ENCODE measurements around the gene TKFC. TPM values are rescaled to one million over a fixed set of nuclear protein-coding genes. Genes with fewer than 3 reads are reported as not detected.

TKFC gene
- total RNA-seq, 1 experiment from 2014 or later, result 36.1 TPM

DNA sequence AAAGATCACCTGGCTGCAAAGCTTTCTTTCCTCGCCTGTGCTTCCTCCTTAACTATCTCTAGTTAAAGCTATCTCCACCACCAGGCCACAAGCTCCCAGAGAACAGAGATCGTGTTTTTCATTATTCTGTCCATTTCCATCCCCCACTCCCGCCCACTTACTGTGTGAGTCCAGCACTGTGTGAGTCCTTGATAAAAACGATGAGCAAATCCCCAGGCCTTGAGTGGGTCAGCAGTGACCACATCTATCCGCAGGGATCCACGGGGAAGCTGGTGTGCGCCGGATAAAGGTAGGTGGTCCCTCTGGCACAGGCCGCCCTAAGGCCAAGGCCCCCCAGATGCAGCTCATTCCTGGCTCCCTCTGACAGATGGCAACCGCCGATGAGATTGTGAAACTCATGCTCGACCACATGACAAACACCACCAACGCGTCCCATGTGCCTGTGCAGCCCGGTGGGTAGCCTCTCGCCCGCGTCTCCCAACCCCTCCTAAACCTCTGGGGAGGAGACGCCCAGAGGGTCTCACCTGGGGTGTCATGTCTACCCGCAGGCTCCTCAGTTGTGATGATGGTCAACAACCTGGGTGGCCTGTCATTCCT is 9.3 kb downstream of the TKFC start:
- no peak for DNase-seq (ENCODE audit: low spot score)

DNA sequence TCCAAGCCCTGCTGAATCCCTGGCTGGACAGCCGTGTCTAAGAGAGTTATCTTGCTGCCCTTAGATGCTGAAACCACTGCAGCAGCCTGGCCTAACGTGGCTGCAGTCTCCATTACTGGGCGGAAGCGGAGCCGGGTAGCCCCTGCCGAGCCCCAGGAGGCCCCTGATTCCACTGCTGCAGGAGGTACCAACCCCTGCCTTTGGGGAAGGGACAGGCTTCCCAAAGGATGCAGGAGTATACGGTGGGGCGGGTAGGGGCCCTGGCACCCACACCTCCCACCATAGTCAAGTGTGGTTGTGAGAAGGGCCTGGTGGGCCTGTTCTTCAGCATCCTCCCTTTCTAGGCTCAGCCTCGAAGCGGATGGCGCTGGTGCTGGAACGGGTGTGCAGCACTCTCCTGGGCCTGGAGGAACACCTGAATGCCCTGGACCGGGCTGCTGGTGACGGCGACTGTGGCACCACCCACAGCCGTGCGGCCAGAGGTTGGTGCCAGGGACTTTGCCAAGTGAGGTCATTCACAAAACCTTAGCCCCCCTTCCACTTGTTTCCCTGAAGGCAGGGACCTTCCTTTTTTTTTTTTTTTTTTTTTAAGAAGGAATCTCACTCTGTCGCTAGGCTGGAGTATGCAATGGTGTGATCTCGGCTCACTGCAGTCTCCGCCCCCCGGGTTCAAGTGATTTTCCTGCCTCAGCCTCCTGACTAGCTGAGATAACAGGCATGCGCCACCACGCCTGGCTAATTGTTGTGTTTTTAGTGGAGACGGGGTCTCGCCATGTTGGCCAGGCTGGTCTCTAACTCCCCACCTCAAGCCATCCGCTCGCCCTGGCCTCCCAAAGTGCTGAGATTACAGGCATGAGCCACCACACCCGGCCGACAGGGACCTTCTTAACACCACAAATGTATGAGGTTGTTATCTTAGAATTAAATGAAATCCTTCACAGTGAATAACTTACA is 11.0 kb downstream of the TKFC start:
- in situ Hi-C loops (cut with HindIII; ENCODE audit: low sequenced_read_pairs), result no loop called here
- DNase-seq (ENCODE audit: low spot score), result no peak

More for the DNA sequence above, 9.3 kb downstream of the TKFC start:
- in situ Hi-C loops (cut with HindIII; ENCODE audit: low sequenced_read_pairs), result no loop called here

DNA sequence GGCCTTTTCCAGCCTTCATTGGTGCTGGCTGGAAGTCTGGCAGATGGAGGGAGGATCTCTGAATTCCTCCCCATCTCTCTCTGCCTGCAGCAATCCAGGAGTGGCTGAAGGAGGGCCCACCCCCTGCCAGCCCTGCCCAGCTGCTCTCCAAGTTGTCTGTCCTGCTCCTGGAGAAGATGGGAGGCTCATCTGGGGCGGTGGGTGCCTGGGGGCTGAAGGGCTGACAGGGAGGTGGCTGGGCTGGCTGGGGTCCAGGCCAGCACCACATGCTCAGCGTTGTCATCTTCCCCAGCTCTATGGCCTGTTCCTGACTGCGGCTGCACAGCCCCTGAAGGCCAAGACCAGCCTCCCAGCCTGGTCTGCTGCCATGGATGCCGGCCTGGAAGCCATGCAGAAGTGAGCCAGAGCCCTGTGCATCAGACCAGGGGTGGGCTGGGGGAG is 12.2 kb downstream of the TKFC start:
- in situ Hi-C loops (cut with HindIII; ENCODE audit: low sequenced_read_pairs), result no loop called here
- DNase-seq (ENCODE audit: low spot score), result peak; percentile 10

DNA sequence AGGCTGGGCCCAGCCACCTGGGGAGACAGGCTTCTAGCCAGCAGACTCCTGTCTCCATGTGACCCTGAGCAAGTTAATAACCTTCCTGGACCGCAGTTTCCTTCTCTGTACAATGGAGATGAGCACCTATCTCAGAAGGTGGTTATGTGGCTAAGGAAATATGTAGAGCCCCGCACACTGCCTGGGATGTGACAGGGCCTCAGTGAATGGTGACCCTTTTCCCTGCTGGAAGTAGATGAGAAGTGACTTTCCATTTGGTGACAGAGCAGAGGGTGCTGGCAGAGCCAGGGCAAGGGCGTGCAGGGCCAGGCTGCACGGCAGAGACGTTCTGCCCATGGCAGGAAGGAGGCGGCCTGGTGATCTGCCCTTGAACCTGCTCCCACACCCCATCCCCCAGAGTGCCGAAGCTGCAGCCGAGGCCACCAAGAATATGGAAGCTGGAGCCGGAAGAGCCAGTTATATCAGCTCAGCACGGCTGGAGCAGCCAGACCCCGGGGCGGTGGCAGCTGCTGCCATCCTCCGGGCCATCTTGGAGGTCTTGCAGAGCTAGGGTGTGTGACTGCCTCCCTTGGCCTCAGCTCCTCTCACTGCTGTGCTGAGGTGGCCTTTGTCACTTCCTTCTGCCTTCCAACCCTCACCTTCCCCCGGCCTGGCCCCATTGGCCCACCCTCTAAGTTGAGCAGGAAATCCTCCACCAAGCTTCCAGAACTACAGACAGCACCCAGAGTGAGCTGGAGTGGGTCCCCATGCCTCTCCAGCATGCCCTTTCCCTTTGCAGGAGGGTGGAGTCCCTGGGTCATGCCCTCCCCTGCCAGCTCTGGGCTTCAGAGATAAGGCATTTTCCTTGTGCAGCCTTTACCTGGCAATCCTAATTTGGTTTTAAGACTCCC is 13.2 kb downstream of the TKFC start:
- no peak for DNase-seq (ENCODE audit: low spot score)
- in situ Hi-C loops (cut with HindIII; ENCODE audit: low sequenced_read_pairs), result no loop called here

DNA sequence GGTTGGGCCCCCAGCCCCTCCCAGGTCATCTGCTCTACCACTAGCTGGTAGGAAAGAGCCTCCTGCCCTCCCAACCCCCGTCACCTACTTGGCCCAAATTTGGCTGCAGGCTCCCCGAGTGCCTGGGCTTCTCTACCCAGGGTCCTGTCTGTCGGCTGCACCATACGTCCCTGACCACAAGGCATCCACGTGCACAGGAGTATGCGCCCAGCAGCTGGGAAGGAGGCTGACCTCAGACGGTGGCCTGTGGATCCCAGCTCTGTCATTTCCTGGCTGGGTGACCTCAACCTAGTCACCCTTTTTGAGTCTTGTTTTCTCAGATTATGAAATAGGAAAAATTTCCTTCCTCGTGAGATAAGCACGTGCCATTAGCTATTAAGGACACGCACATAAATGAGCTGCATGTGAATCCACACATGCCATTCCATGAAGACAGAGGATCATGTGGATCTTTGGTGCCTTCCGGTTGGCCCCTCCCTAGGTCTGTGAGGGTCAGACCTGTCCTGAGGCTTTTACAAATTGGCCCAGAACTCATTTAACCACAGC is 15.0 kb downstream of the TKFC start:
- DNase-seq (ENCODE audit: low spot score), result no peak
- in situ Hi-C loops (cut with HindIII; ENCODE audit: low sequenced_read_pairs), result no loop called here

DNA sequence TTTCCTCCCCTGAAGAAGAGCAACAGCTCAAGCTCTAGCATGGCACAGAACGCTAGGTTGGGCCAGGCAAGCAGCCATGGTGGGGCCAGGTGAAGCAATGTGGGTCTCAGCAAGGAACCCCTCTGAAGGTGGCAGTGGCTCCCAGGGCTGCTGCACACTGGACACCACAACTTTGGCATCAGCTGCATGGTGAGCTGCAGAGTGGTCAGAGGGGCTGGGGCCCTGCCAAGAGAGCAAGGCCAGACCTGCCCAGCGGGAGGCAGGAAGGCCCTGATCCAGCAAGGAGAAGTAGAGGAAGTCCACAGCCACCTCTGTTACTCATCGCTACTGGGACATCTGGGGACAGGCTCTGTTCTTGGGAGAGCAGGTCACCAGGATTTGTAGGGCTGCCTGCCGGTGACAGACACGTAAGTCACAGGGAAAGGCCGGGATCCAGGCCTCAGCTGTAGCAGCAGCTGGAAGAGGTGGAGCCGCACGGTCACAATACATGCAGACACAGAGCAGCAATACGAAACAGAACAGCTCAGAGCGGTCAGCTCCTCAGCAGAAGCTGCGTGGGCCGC is 16.2 kb downstream of the TKFC start:
- no peak for DNase-seq (ENCODE audit: low spot score)
- in situ Hi-C loops (cut with HindIII; ENCODE audit: low sequenced_read_pairs), result no loop called here

DNA sequence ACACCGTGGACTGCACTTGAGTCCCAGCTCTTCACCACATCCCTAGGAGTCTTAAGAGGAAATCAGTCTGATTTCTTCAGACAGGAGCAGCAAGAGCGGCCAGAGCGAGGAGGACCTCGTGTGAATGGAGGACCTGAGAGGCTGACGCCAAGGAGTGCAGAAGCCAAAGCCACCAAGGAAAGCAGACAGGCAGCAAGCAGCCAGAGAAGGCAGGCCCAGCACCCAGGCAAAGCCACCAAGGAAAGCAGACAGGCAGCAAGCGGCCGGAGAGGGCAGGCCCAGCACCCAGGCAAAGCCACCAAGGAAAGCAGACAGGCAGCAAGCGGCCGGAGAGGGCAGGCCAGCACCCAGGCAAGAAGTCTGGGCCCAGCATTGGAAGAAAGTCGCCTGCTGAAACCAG is 16.9 kb downstream of the TKFC start:
- in situ Hi-C loops (cut with HindIII; ENCODE audit: low sequenced_read_pairs), result no loop called here
- no peak for DNase-seq (ENCODE audit: low spot score)

DNA sequence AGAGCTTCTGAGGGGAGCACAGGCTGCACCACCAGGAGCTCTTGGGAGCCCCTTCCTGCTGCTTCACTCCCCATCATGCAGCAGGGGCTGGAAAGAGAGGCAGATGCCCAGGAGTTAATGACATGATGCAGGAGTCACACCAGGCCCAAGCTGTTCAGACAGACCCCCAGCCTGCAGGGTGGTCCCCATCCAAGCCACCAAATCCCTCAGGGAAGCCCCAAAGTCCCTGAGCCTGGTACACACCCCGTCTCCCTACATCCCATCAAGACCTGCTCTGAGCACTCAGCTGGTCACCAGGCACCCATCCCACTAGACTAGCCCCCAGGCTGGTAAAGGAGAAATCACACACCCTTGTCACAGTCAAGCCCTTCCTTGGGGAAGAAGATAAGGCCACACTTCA is 17.3 kb downstream of the TKFC start:
- no peak for DNase-seq (ENCODE audit: low spot score)
- in situ Hi-C loops (cut with HindIII; ENCODE audit: low sequenced_read_pairs), result no loop called here

DNA sequence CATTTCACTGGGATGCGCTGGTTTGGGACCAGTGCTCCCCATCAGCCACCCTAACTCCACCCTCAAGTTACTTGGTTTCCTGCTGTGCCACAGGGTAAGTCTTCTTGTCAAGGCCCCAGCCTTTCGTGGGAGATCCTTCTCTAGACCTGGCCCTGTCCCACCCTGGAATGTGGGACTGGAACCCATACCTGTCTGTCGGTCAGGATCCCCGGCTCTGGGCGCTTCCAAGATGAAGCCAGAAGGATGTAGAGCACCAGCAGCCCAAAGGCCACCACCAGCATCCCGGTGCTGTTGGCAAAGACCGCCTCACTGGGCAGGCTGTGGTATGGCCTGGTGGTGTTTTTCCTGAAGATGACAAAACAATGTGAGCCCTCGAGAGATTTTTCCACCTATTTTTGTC is 17.8 kb downstream of the TKFC start:
- DNase-seq (ENCODE audit: low spot score), result no peak
- in situ Hi-C loops (cut with HindIII; ENCODE audit: low sequenced_read_pairs), result no loop called here

DNA sequence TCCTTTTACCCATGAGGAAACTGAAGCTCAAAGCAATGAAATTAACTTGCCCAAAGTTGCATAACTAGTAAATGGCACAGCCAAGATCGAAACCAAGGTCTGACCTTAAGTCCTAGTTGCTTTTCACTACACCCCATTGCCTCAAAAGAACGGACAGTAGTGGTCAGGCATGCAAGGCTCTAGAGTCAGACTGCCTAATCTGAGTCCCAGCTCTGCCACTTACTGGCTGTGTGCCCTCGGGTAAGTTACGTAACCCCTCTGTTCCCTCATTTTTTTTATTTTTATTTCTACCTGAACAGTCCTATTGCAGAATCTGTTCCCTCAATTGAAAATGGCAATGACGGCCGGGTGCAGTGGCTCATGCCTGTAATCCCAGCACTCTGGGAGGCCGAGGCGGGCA is 19.0 kb downstream of the TKFC start:
- DNase-seq (ENCODE audit: low spot score), result no peak
- in situ Hi-C loops (cut with HindIII; ENCODE audit: low sequenced_read_pairs), result no loop called here

DNA sequence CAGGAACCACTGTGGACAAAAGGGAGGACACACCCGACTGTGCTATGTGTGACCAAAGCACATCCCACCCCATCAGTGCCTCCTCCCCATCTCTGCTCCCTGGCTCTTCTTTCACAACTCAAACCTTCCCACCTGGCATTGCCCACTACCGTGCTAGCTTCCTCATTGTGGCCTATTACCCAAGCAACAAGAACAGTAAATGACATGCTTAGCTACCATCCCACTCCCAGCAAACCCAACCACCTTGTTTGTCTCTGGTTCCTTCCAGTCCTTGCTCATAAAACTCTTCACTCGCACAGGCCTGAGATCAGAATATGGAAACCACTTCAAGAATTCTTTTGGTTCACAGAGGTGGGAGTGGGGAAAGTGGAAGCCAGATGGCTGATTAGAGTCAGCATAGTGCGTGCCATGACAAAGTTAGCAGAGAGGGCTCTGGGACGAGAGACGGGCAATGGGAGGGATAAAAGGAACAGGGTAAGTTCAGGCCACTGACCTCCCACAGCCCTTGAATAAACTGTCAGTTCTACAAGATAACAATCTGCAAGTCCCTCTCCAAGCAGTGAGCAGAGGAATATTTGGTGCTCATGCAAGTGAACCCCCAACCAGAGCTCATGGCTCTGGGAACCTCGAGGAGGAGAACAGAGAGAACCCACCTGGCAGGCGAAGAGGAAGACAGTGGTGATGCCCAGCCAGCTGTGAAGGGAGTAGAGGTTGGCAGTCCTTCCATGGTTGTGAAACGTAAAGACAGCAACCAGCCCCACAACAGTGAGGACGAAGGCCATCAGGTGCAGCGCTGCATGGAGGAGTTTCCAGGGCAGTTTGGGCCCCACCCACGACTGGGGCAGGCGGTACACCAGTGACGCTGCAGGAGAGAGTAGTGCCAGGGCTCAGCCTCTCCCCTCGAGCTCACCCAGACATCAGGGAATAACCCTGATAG is 20.4 kb downstream of the TKFC start:
- no peak for DNase-seq (ENCODE audit: low spot score)
- in situ Hi-C loops (cut with HindIII; ENCODE audit: low sequenced_read_pairs), result no loop called here

DNA sequence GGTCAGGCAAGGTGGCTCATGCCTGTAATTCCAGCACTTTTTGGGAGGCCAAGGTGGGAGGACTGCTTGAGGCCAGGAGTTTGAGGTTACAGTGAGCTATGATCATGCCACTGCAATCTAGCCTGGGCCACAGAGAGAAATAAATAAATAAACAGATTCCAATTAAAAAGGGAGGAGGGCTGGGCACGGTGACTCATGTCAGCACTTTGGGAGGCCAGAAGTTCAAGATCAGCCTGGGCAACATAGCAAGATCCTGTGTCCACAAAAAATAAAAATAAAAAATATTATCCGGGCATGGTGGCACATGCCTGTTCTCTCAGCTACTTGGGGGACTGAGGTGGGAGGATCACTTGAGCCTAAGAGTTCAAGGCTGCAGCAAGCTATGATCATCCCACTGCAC is 21.2 kb downstream of the TKFC start:
- DNase-seq (ENCODE audit: low spot score), result no peak
- in situ Hi-C loops (cut with HindIII; ENCODE audit: low sequenced_read_pairs), result no loop called here

DNA sequence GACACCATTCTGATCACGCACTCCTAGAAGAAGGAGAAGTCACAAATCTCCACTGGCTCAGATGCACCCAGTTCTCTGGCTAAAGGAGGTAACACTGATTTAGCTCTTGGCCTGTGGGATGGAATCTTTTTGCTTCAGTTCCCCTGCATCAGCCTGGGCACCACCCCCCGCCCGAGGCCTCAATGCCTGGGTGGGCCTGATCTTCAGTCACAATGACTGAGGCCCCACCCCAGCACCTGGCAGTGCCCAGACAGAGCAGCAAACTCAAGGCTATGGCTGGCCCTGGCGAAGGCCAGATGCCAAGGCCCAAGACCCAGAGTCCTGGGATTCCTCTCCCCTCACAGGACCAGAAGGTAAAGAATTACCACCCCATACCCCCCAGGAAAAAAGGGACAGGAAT is 23.7 kb downstream of the TKFC start:
- in situ Hi-C loops (cut with HindIII; ENCODE audit: low sequenced_read_pairs), result no loop called here
- DNase-seq (ENCODE audit: low spot score), result no peak

DNA sequence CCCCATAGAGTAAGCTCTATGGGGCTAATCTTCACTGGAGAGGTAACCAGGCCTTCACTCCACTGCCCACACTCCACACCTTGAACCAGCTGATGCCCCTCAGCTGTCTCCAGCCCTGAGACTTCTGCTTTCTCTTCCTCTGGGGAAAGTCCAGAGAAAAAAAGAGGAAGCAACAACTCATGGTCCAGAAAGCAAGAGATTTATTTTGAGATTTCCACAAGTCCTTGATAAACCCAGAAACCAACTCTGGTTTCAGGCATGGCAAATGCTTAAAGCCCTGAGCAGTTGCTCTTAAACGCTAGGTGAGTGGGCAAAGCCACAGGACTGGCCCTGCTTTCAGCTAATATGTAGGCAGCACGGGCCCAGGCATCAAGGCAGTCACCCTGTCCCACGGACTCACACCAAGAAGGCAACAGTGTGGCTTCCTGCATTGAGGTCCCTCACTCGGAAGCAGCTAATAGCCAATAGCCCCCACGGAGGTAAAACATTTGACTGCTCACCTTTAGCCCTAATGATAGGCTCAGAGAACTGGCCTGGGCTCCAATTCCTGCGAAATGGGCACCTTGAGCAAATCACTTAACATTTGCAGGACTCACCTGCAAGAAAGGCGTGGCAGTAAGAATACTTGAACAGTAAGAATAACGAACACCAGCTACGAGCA is 24.3 kb downstream of the TKFC start:
- no peak for DNase-seq (ENCODE audit: low spot score)
- in situ Hi-C loops (cut with HindIII; ENCODE audit: low sequenced_read_pairs), result no loop called here

DNA sequence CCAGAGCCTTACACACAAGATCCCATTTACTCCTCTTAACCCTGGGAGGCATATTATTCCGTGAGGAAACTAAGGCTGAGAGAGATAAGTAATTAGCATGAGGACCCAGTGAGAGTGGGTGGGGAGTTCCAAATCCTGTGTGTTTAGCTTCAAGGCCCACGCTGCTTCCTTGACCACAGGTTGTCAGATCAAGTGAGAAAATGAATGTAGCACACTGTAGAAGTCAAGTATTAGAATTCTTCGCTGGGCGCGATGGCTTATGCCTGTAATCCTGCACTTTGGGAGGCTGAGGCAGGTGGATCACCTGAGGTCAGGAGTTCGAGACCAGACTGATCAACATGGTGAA is 24.8 kb downstream of the TKFC start:
- no peak for DNase-seq (ENCODE audit: low spot score)
- in situ Hi-C loops (cut with HindIII; ENCODE audit: low sequenced_read_pairs), result no loop called here

DNA sequence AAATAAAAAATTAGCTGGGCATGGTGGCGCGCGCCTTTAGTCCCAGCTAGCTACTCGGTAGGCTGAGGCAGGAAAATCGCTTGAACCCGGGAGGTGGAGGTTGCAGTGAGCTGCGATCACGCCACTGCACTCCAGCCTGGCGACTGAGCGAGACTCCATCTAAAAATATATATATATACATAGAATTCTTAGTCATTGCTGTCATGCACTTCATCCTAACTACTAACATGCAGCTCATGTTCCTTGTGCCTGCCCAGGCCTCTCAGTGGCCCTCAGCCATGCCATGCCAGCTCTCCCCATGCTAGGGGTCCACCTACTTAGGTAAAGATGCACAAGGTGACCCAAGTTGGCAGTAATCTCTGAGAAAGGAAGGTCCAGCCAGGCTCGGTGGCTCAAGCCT is 25.5 kb downstream of the TKFC start:
- in situ Hi-C loops (cut with HindIII; ENCODE audit: low sequenced_read_pairs), result no loop called here
- no peak for DNase-seq (ENCODE audit: low spot score)

DNA sequence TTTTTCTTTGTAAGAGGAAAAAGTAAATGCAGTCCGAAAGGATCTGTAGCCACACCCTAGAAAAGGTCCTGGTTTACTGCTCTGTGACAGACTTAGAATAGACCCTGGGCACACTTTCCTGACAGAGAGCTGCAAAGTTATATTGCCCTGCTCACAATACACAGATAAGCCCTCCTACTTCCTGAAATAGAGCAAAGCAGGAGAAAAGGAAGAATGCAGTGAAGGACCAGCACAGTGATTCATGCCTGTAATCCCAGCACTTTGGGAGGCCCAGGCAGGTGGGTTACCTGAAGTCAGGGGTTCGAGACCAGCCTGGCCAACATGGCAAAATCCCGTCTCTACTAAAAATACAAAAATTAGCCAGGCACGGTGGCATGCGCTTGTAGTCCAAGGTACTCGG is 26.5 kb downstream of the TKFC start:
- in situ Hi-C loops (cut with HindIII; ENCODE audit: low sequenced_read_pairs), result no loop called here
- DNase-seq (ENCODE audit: low spot score), result no peak

DNA sequence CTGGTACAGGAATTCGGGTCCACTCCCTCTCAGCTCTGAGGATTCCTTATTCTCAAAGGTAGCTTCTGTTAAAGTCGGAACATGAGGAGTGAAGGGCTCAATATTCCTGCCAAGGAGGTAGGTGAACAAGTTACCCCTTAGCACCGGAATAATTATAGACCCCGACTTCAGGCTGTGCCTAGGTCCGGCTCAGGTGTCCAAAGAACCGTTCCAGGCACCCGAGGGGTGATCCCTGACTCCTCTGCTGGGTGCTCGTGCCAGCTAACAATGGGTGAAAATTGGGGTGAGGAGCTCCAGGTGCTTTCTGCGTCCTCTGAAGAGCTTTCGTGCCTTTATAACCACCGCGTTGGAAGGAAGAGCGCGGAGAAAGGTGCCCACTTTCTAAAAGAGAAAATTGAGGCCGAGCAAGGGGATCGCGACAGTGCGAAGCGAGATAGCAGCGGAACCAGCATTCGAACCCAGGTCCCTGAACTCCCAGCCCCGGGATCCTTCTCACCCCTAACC is 28.3 kb downstream of the TKFC start:
- in situ Hi-C loops (cut with HindIII; ENCODE audit: low sequenced_read_pairs), result no loop called here

More for the DNA sequence above, 28.3 kb downstream of the TKFC start:
- DNase-seq (ENCODE audit: low spot score), result peak; percentile 13

Data from G401 (cell line).